GM19193 (cell line): Measurements from ENCODE around the gene ERVFRD-1.

Experiments used
- POLR2A ChIP-seq: IDR thresholded peaks from 4 replicates; pipeline ENCODE4 v1.6.1; 2011; ENCODE audit not compliant: insufficient read depth, insufficient read length; ENCODE audit errors: extremely low read depth

The ERVFRD-1 gene, protein sequence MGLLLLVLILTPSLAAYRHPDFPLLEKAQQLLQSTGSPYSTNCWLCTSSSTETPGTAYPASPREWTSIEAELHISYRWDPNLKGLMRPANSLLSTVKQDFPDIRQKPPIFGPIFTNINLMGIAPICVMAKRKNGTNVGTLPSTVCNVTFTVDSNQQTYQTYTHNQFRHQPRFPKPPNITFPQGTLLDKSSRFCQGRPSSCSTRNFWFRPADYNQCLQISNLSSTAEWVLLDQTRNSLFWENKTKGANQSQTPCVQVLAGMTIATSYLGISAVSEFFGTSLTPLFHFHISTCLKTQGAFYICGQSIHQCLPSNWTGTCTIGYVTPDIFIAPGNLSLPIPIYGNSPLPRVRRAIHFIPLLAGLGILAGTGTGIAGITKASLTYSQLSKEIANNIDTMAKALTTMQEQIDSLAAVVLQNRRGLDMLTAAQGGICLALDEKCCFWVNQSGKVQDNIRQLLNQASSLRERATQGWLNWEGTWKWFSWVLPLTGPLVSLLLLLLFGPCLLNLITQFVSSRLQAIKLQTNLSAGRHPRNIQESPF

DNA sequence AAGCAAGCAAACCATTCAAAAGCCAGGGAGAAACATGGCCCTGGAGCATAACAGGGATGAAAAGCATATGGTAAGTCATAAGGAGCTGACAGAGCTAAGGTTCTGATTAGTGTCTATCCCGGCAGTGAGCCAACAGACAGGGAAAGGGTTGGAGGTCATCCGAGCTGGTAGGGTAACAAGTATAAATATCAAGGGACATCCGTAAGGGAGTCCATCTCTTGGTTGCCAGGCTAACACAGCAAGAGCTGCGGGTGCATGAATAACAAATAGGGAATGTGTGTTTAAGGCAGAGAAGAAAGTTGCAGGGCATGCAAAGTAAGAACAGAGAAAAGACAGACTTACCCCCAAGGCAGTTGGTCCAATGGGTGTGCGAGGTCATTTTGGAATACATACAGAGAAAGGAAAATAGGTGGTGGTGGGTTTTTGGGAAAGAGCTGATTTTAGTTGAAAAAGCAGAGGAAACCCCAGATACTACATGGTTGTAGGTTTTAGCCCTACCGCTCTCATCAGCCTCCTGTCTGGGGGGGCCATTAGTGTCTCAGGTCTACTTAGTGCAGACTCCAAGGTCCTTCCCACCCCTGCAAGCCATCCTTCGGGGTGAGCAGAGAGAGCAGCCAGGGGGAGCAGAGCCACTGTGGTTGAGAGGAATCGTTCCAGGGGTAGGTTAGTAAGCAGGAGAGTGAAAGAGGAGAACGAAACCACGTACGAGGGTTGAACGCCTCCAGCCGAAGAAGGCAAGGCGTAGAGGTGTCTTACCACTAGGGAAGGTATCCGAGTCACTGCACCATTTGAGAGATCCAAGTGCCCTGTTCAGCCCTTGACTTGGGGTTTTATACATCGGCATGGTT lies at the start of gene ERVFRD-1:
Gene ERVFRD-1, minus strand, starts transcription at position 805 of the 848 bp plus-strand sequence. CDS start 6,415 bp downstream, outside the sequence.
- no peak for TF ChIP-seq POLR2A

DNA sequence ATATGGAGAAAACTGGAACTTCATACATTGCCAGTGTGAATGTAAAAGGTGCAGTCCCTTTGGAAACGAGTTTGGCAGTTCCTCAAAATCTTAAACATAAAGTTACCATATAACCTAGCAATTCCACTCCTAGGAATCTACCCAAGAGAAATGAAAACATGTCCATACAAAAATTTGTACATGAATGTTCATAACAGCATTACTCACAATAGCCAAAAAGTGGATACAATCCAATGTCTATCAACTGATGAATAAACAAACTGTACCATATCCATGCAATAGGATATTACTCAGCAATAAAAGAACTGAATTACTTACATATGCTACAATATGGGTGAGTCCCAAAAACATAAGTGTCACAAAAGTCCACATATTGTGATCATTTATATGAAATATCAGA lies 48.7 kb upstream of the ERVFRD-1 start:
- TF ChIP-seq POLR2A, result no peak

DNA sequence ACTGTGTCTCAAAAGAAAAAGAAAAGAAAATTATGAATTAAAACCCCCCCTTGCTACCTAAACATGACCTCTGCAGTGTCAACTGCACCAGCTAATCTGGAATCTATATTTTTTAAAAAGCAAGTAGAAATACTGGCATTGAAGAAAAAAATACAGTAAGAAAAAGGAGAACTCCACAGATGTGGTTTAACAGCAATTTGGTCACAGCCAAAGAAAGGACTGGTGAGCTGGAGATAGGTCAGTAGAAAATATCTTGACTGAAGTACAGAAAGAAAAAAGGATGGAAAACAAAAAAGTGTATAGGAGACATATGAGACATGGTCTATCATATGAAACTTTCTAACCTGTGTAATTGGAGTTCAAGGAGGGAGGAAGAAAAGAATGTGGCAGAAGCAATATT lies 44.1 kb upstream of the ERVFRD-1 start:
- TF ChIP-seq POLR2A, result no peak

DNA sequence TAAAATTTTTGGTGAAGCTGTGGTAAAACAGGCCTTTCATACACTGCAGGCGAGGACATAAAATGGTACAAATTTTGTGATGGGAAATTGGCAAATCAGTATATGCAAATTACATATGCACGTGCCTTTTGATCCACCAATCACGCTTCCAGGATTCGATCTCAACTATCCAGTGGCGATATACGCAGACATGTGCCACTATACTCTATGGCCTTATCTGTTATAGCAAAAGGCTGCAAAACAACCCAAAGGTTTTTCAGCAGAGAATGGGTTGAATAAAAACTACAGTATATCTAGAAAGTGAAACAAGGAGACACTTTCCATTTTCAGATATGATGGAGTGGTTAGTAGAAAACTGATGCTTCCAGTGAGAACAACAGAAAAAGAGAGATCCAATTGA lies 41.9 kb upstream of the ERVFRD-1 start:
- no peak for TF ChIP-seq POLR2A

DNA sequence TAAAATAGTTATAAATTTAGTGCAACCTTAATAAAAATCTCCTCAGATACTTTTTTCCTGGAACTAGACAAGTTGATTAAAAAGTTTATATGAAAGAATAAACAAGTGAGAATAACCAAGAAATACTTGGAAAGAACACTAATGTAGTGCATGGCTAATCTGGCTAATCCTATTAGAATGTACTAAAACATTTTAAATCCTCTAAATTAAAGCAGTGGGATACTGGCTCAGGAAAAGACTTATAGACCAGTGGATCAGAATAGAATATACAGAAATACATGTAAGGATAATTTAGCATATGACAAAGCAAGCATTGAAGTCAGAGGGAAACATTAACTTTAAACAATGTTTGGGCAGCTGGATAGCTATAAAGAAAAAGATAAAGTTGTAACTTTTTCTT lies 41.1 kb upstream of the ERVFRD-1 start:
- TF ChIP-seq POLR2A, result no peak

DNA sequence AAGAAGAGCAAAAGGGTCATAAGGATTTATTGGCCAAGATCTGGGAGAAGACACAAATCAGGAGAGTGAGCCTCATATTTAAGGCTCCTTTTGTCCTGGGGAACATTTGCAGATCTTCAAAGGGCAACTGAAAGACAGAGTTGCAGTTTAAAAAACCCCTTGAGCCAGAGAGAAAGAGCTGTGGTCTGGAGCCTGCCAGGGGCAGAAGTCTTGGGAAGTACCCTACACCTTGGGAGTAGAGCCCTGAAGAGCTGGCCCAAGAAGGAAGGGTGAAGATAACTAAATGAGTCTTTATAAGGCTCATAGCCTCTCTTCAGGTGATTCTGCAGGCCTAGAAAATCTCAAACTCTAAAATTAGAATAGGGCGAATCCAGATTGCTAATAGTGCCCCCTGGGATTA lies 40.0 kb upstream of the ERVFRD-1 start:
- TF ChIP-seq POLR2A, result no peak

DNA sequence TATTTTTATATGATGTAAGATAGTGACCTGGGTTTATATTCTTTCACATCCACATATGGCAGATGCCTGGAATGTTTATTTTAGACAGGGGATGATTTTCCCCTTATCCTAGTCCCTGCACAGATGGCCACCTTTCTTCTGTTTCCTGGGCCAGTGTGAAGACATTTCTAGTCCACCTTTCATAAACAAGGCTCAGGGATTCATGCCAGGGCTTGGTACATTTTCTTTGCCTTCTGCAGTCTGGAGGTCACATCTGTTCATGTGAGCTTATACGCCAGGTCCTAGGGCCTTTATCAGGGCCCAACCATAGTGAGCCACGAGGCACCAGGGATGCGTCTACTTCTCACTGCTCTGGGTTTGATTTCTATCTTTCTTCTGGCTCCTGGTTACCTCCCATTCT lies 38.0 kb upstream of the ERVFRD-1 start:
- TF ChIP-seq POLR2A, result no peak

DNA sequence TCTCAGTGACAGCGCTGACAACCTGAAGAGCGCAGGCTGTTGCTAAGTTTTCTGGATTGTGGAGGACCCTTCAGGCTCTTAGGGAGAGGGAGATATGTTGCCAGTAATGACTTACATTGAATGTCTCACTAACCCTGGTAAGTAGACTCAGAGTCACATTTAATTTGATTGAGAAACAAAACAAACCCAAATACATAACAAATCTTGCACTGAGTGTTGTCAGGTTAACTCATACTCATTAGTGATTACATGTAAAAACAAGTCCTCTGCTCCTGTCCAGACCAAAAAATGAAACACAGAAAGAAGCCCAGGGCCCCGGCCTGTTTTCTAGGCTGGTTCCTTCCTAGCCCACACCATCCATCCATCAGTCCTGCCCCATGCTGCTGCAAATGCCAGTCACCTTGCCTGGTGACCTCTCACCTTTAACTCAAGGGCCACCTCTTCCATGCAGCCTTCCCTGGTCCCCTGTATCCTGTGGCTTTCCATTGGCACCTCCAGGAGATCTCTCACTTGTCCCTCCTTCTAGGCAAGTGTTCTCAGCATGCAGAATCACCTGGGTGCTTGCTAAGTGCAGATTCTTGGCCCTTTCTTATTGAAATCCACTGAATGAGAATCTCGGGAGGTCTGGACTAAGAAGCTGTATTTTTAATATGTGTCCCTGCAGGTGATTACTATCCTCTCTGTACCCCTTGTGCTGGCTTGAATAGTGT lies 34.7 kb upstream of the ERVFRD-1 start:
- no peak for TF ChIP-seq POLR2A

DNA sequence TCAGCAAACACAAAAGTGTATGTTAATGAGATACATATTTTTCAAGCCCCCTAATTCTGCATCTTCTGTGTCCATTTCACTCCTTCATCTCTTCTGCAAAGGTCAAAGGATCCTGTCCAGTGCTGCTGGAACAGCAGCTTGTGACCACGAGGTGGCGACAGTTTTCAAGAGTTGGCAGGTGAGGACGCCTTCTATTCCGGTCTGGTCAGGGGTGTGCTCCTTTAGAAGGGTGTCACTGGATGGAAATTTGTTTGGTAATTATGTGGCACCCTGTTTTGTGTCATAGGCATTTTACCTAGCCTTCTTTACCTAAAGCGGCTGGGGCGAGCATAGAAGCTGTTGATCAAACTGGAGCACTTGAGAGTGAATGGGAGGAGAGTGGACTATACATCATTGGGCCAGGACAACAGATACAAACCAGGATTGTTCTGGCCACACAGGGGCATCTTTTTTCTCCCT lies 32.9 kb upstream of the ERVFRD-1 start:
- no peak for TF ChIP-seq POLR2A

DNA sequence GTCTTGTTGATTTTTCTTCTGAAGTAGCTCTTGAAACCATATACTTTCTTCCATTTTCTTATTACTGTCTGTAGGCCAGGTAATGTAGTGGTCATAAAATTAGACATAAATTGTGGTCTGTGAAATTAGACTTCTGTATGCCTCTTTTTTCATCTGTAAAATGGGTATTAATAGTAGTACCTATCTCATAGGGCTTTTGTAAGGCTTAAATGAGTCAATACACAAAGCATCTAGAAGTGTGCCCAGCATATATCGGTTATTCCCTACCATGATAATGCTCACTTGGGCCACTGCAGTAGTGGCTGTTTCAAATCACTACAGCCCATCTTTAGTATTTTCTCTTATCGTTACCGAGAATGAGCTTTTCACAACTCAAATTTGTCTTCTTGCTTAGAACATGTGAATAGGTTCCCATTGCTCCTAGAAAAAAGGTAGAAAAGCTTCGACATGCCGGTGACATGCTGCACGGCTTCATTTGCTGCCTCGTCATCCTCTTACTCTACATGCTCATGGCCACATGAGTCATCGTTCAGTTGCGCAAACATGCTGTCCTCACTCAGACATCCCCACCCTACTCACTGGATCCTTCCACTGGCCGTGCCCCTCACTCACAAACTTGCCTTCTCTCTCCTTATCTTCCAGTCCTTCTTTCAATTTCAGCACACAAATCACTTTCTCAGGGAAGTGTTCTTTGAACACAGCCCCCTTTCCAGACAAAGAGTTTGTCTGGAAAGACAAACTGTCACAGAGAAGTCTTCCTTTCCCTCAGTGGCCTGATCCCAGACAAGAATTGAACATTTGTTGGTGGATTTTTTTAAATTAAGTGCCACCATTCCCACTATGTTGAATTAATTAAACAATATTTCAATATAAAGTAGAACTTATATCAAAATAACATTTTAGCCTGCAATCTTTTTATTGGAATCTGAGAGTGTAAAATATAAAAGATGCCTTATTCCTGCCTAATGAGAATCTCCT lies 32.2 kb upstream of the ERVFRD-1 start:
- no peak for TF ChIP-seq POLR2A

DNA sequence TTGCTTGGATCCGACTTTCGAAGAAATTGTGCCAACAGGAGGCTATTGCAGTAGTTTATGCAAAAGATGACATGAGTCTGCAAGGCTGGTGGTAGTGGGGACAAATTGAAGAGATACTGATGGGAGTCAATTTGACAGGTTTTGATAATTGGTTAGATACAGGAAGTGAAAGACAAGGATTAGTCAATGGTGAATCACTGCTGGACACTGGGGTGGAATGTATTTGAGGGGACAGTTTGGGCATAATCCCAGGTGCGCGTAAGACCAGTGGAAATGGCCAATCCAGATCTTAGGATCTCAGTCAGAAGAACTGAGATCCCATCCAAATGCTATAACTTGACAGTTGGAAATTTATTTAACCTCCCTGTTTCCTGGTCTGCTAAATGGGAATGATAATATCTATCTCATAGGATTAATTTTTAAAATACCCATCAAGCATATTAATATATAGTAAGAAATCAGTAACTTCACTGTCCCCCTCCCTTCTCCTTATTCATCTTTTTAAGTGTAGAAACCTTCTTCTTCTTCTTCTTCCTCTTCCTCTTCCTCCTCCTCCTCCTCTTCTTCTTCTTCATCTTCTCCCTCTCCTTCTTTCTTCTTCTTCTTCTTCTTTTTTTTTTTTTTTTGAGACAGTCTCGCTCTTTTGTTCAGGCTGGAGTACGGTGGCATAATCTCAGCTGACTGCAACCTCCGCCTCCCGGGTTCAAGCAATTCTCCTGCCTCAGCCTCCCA lies 30.9 kb upstream of the ERVFRD-1 start:
- no peak for TF ChIP-seq POLR2A

DNA sequence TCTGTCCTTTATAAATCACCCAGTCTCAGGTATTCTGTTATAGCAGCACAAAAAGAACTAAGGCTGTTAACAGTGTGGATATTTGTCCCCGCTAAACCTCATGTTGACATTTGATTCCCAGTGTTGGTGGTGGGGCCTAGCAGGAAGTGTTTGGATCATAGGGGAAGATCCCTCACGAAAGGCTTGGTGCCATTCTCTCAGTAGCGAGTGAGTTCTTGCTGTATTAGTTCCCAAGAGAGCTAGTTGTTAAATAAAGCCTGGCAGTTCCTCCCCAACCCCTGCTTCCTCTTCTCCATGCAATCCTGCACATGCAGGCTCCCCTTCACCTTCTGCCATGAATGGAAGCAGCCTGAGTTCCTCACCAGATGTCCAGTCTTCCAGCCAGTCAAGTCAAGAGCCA lies 29.8 kb upstream of the ERVFRD-1 start:
- no peak for TF ChIP-seq POLR2A

DNA sequence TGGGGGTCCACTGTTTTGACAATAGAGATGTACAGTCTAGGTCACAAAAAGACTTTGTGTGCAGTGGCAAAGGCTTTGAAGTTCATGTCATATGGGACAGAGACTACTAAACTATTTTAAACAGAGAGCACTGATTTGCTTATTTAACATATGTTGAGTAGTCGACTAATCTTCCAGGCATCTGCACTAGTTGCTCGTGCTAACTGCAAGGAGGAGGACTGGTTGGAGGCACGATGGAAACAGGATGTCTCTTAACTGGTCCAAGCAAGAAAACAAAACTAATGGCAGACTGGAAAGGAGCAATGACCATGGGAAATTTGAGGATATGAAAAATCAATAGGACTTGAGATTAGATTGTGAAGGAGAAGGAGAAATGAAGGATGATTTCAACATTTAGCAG lies 28.5 kb upstream of the ERVFRD-1 start:
- no peak for TF ChIP-seq POLR2A
